Mesendoderm (in vitro differentiated cells): ENCODE measurements around the gene RABGAP1L.
"Not testable (repeated sequence)": the region's sequence is repeated elsewhere in the genome, so short reads cannot be mapped to it uniquely, and the experiment has no call there.

ENCODE experiments used
- DNase-seq: peaks from one replicate; pipeline ENCODE4 v3.0.0; 2013
- H2AK5ac ChIP-seq: 2 replicates; pipeline ENCODE4 v1.6.1; 2013; ENCODE audit warnings: low read length, inconsistent platforms
- H2BK120ac ChIP-seq: 2 replicates; pipeline ENCODE4 v1.6.1; 2013; ENCODE audit warnings: low read depth, mild to moderate bottlenecking, low read length, moderate library complexity, mixed read lengths
- H2BK15ac ChIP-seq: replicated peaks from 2 replicates; pipeline ENCODE4 v1.6.1; 2013; ENCODE audit warnings: low read depth, mild to moderate bottlenecking, moderate library complexity
- H2BK5ac ChIP-seq: 2 replicates; pipeline ENCODE4 v1.6.1; 2013; ENCODE audit warnings: low read length, inconsistent platforms
- H3K18ac ChIP-seq: 2 replicates; pipeline ENCODE4 v1.6.1; 2013; ENCODE audit warnings: mild to moderate bottlenecking, low read length, mixed read lengths
- H3K23ac ChIP-seq: one replicate; pipeline ENCODE4 v1.6.1; 2013; ENCODE audit warnings: low read length
- H3K27ac ChIP-seq: 2 replicates; pipeline ENCODE4 v1.5.1; 2013; ENCODE audit warnings: low read depth, mild to moderate bottlenecking, inconsistent platforms, low read length, moderate library complexity
- H3K27me3 ChIP-seq: 2 replicates; pipeline ENCODE4 v1.6.1; 2013; ENCODE audit warnings: low read length, control low read depth, mild to moderate bottlenecking, inconsistent platforms; ENCODE audit not compliant: insufficient read depth, poor library complexity
- H3K36me3 ChIP-seq: 2 replicates; pipeline ENCODE4 v1.6.1; 2013; ENCODE audit warnings: low read length, inconsistent platforms; ENCODE audit not compliant: control insufficient read depth, insufficient read depth
- H3K4ac ChIP-seq: one replicate; pipeline ENCODE4 v1.6.1; 2013; ENCODE audit warnings: low read depth, mild to moderate bottlenecking, low read length, moderate library complexity
- H3K4me1 ChIP-seq: 2 replicates; pipeline ENCODE4 v1.6.1; 2013; ENCODE audit warnings: low read depth, low read length, inconsistent platforms; ENCODE audit not compliant: control insufficient read depth
- H3K4me2 ChIP-seq: 2 replicates; pipeline ENCODE4 v1.6.1; 2013; ENCODE audit warnings: low read length
- H3K4me3 ChIP-seq: 2 replicates; pipeline ENCODE4 v1.5.1; 2013; ENCODE audit warnings: mild to moderate bottlenecking, low read length
- H3K56ac ChIP-seq: one replicate; pipeline ENCODE4 v1.6.1; 2013; ENCODE audit warnings: low read length
- H3K79me1 ChIP-seq: 2 replicates; pipeline ENCODE4 v1.6.1; 2013; ENCODE audit warnings: low read length, inconsistent platforms
- H3K79me2 ChIP-seq: 2 replicates; pipeline ENCODE4 v1.6.1; 2013; ENCODE audit warnings: mild to moderate bottlenecking, low read length; ENCODE audit not compliant: control insufficient read depth, insufficient read depth
- H3K9ac ChIP-seq: 2 replicates; pipeline ENCODE4 v1.6.1; 2013; ENCODE audit warnings: low read length, inconsistent platforms
- H4K5ac ChIP-seq: one replicate; pipeline ENCODE4 v1.6.1; 2013; ENCODE audit warnings: low read length
- H4K8ac ChIP-seq: one replicate; pipeline ENCODE4 v1.6.1; 2013; ENCODE audit warnings: low read depth, mild to moderate bottlenecking, control low read depth, low read length, moderate library complexity
- WGBS: extraction: QIAGEN DNeasy Blood & Tissue Kit; methylation state at CpG from one replicate; pipeline ENCODE4 v1.1.7; 2013; ENCODE audit warnings: low lambda C conversion rate, missing lambda C conversion rate; ENCODE audit not compliant: insufficient coverage; ENCODE audit errors: extremely low coverage; 5-methylcytosine and 5-hydroxymethylcytosine counted together

RABGAP1L gene

GRCh38 chr1:174686213-174686612 lies 526.9 kb downstream of the RABGAP1L start:
- no peak for DNase-seq
- Histone ChIP-seq H3K36me3 (no peaks in the 10 kb centered on the region), H4K5ac (no peak overlapping the region)

DNA sequence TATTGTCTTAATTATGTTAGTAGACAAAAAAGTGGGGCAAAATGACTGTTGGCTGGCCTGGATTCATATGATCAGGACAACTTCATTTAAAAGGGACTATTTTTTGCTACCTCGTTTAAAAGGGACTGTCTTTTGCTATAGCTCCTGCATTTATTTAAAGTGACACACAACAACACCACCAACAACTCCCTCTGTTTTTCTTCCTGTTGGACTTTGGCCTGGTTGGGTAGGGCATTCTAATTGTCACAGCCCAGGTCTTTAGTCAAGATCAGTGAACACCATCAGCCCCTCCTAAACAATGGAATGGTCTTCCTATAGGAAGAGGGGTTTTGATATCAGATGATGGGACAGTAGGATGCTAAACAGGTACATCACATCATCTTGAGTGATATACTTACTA lies 530.2 kb downstream of the RABGAP1L start:
- no peak overlapping the region for H3K18ac ChIP-seq
- no peak overlapping the region for H3K4me3 ChIP-seq
- H3K4ac ChIP-seq, result no peak overlapping the region
- no peak for DNase-seq
- no CpG with 5 or more reads among the region's 1 CpG for WGBS
- H2BK5ac ChIP-seq, result no peak overlapping the region
- no peaks in the 10 kb centered on the region for H3K4me1 ChIP-seq
- no peaks in the 10 kb centered on the region for H3K36me3 ChIP-seq
- no peak overlapping the region for H3K23ac ChIP-seq
- no peaks in the 10 kb centered on the region for H3K79me2 ChIP-seq
- H3K56ac ChIP-seq, result no peak overlapping the region
- no peak overlapping the region for H3K27ac ChIP-seq
- H4K8ac ChIP-seq, result no peak overlapping the region
- H3K4me2 ChIP-seq, result no peak overlapping the region
- H2AK5ac ChIP-seq, result no peak overlapping the region
- no peak overlapping the region for H2BK120ac ChIP-seq
- H4K5ac ChIP-seq, result no peak overlapping the region
- H2BK15ac ChIP-seq, result no peak overlapping the region
- H3K9ac ChIP-seq, result no peak overlapping the region
- H3K27me3 ChIP-seq, result no peaks in the 10 kb centered on the region
- no peaks in the 10 kb centered on the region for H3K79me1 ChIP-seq

More at GRCh38 chr1:174686213-174686612, 526.9 kb downstream of the RABGAP1L start:
- no peak overlapping the region for H3K9ac ChIP-seq
- H3K4ac ChIP-seq, result no peak overlapping the region
- no peaks in the 10 kb centered on the region for H3K79me1 ChIP-seq
- no peak overlapping the region for H2BK120ac ChIP-seq
- no peak overlapping the region for H3K4me2 ChIP-seq
- no peak overlapping the region for H2BK5ac ChIP-seq
- no peak overlapping the region for H2AK5ac ChIP-seq
- no peak overlapping the region for H3K27ac ChIP-seq
- no peak overlapping the region for H3K56ac ChIP-seq
- no peaks in the 10 kb centered on the region for H3K79me2 ChIP-seq
- no peak overlapping the region for H2BK15ac ChIP-seq
- H3K4me3 ChIP-seq, result no peak overlapping the region
- no peaks in the 10 kb centered on the region for H3K4me1 ChIP-seq
- H3K27me3 ChIP-seq, result no peaks in the 10 kb centered on the region
- H4K8ac ChIP-seq, result no peak overlapping the region
- no peak overlapping the region for H3K23ac ChIP-seq
- H3K18ac ChIP-seq, result no peak overlapping the region

GRCh38 chr1:174690266-174690665 lies 530.9 kb downstream of the RABGAP1L start:
- Histone ChIP-seq H3K9ac (no peak overlapping the region), H3K23ac (no peak overlapping the region)

GRCh38 chr1:174692313-174692712 lies 533.0 kb downstream of the RABGAP1L start:
- Histone ChIP-seq H3K9ac (no peak overlapping the region), H3K4me1 (no peaks in the 10 kb centered on the region), H3K4me2 (no peak overlapping the region), H2BK5ac (no peak overlapping the region), H3K79me2 (no peaks in the 10 kb centered on the region), H3K4ac (no peak overlapping the region), H3K79me1 (no peaks in the 10 kb centered on the region), H3K4me3 (no peak overlapping the region), H2AK5ac (no peak overlapping the region), H4K8ac (no peak overlapping the region), H3K27ac (no peak overlapping the region), H4K5ac (no peak overlapping the region), H3K36me3 (no peaks in the 10 kb centered on the region), H2BK15ac (no peak overlapping the region), H3K56ac (no peak overlapping the region), H3K27me3 (no peaks in the 10 kb centered on the region), H3K18ac (no peak overlapping the region), H3K23ac (no peak overlapping the region), H2BK120ac (no peak overlapping the region)
- no CpG with 5 or more reads among the region's 1 CpG for WGBS
- peak; percentile 60 for DNase-seq

More at GRCh38 chr1:174690266-174690665, 530.9 kb downstream of the RABGAP1L start:
- Histone ChIP-seq H3K18ac (no peak overlapping the region), H3K79me2 (no peaks in the 10 kb centered on the region), H2BK5ac (no peak overlapping the region), H4K8ac (no peak overlapping the region), H3K4me1 (no peaks in the 10 kb centered on the region), H3K27me3 (no peaks in the 10 kb centered on the region), H2AK5ac (no peak overlapping the region), H2BK120ac (no peak overlapping the region), H3K79me1 (no peaks in the 10 kb centered on the region), H3K56ac (no peak overlapping the region), H3K4ac (no peak overlapping the region), H3K4me2 (no peak overlapping the region), H4K5ac (no peak overlapping the region), H3K36me3 (no peaks in the 10 kb centered on the region), H3K27ac (no peak overlapping the region), H2BK15ac (no peak overlapping the region), H3K4me3 (no peak overlapping the region)
- DNase-seq, result no peak

DNA sequence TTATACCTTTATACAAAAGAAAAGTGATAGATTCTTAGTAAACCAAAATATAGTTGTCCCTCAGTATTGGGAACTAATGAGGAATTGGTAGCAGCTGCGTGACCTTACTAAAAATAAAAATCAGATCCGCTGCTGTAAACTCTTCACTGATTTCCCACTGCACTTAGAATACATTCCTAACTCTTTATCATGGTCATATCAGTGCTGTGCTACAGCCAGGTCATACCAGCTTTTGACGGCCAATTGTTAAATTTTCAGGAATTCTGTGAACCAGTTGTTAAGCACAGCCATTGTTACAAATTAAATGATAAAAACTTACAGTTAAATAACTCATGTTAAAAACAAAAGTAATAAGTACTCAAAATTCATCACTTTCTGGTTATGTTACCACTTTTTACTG lies 533.8 kb downstream of the RABGAP1L start:
- Histone ChIP-seq H3K56ac (no peak overlapping the region), H3K9ac (no peak overlapping the region), H3K4ac (no peak overlapping the region), H3K36me3 (no peaks in the 10 kb centered on the region), H3K23ac (no peak overlapping the region), H3K79me2 (no peaks in the 10 kb centered on the region), H4K5ac (no peak overlapping the region), H2AK5ac (no peak overlapping the region), H4K8ac (no peak overlapping the region), H2BK15ac (no peak overlapping the region), H2BK120ac (no peak overlapping the region), H3K4me1 (no peaks in the 10 kb centered on the region), H3K79me1 (no peaks in the 10 kb centered on the region), H3K27ac (no peak overlapping the region), H3K18ac (no peak overlapping the region), H3K4me2 (no peak overlapping the region), H2BK5ac (no peak overlapping the region), H3K27me3 (no peaks in the 10 kb centered on the region), H3K4me3 (no peak overlapping the region)
- peak; percentile 36 for DNase-seq
- no CpG with 5 or more reads among the region's 3 CpGs for WGBS

- DNase-seq, H3K4ac ChIP-seq, H2BK5ac ChIP-seq, H2BK120ac ChIP-seq, H3K56ac ChIP-seq, H2AK5ac ChIP-seq, H3K4me1 ChIP-seq, H4K8ac ChIP-seq, H3K4me2 ChIP-seq, H4K5ac ChIP-seq, H3K27ac ChIP-seq, H3K23ac ChIP-seq, H3K27me3 ChIP-seq, H3K79me2 ChIP-seq, H3K18ac ChIP-seq, H3K36me3 ChIP-seq, H3K9ac ChIP-seq, H2BK15ac ChIP-seq, H3K79me1 ChIP-seq, H3K4me3 ChIP-seq: not testable (repeated sequence)
These were observed 534.2 kb downstream of the RABGAP1L start for GRCh38 chr1:174693539-174693938.
